Measurements from ENCODE around the gene FGF14. TPM values are rescaled to one million over a fixed set of nuclear protein-coding genes. Genes with fewer than 3 reads are reported as not detected.

The FGF14 gene
- total RNA-seq, 1 experiment from 2014 or later = 0.22 TPM

- no peak overlapping the region for H3K14ac ChIP-seq (ENCODE audit: insufficient read depth, low read length)
- no peaks in the 10 kb centered on the region for H3K79me1 ChIP-seq (ENCODE audit: insufficient read depth, low read depth, low read length, poor library complexity, severe bottlenecking)
- no peaks in the 10 kb centered on the region for H3K9me3 ChIP-seq (ENCODE audit: control insufficient read depth, low read depth, low read length)
- H2BK5ac ChIP-seq (ENCODE audit: insufficient read length, low read length) = no peak overlapping the region
- no peak overlapping the region for H4K8ac ChIP-seq (replicated peaks; ENCODE audit: insufficient read length, low read depth, low read length)
- no peak overlapping the region for H4K91ac ChIP-seq (ENCODE audit: insufficient read length, low read depth, low read length)
- no peak overlapping the region for H3K4ac ChIP-seq (ENCODE audit: low read depth, low read length)
- H3K18ac ChIP-seq (ENCODE audit: insufficient read length, low read depth, low read length) = no peak overlapping the region
- no peak overlapping the region for H3K27ac ChIP-seq (ENCODE audit: insufficient read length, low read depth, low read length)
- H2BK120ac ChIP-seq (ENCODE audit: low read depth, low read length, poor library complexity, severe bottlenecking) = no peak overlapping the region
- H3K36me3 Mint-ChIP-seq (ENCODE audit: insufficient read depth in 1 of 3, low read depth in 3 of 3) = no peaks in the 10 kb centered on the region
- H2AK5ac ChIP-seq (ENCODE audit: insufficient read length, low read length) = no peak overlapping the region
- H2BK15ac ChIP-seq (ENCODE audit: low read depth, low read length) = no peak overlapping the region
- no peak overlapping the region for H3K23ac ChIP-seq (ENCODE audit: insufficient read length, low read depth, low read length)
- peak overlapping the region; percentile 53 to 82 for H3K4me3 Mint-ChIP-seq
- peaks cover 68% of the 10 kb centered on the region for H3K27me3 Mint-ChIP-seq (ENCODE audit: low read depth)
- H3K27me3 ChIP-seq (ENCODE audit: insufficient read depth, low read length) = peaks cover 27% of the 10 kb centered on the region
- H2BK12ac ChIP-seq (ENCODE audit: insufficient read length, low read depth, low read length) = no peak overlapping the region
- no peaks in the 10 kb centered on the region for H3K9me3 Mint-ChIP-seq
- peaks cover 18% of the 10 kb centered on the region for H3K23me2 ChIP-seq (ENCODE audit: insufficient read length, low read depth, low read length, poor library complexity, severe bottlenecking)
- H4K20me1 ChIP-seq (ENCODE audit: control insufficient read depth, insufficient read depth, insufficient read length) = no peaks in the 10 kb centered on the region
- H3K4me1 ChIP-seq (ENCODE audit: insufficient read depth, low read length) = no peaks in the 10 kb centered on the region
- H4K5ac ChIP-seq (ENCODE audit: insufficient read length, low read depth, low read length) = no peak overlapping the region
- no peak overlapping the region; a peak in 1 of 7 replicates for H3K27ac Mint-ChIP-seq
- no peak overlapping the region for H2AFZ ChIP-seq (ENCODE audit: low read length)
- H3K4me1 Mint-ChIP-seq = peaks cover 23 to 28% of the 10 kb centered on the region in 2 experiments
- DNase-seq = no peak
- H2BK20ac ChIP-seq (ENCODE audit: low read depth, low read length, poor library complexity, severe bottlenecking) = no peak overlapping the region
- no peaks in the 10 kb centered on the region for H3K79me2 ChIP-seq (ENCODE audit: insufficient read depth, low read length)
- H3K56ac ChIP-seq (ENCODE audit: insufficient read length, low read depth, low read length) = no peak overlapping the region
- WGBS (ENCODE audit: extremely low coverage, insufficient read length, low lambda C conversion rate) = no CpG with 5 or more reads among the region's 13 CpGs
- no peak overlapping the region for H3T11ph ChIP-seq (ENCODE audit: low read length)
- peak overlapping the region; percentile 81 for H3K4me2 ChIP-seq (ENCODE audit: insufficient read depth, insufficient read length, low read length)
- no peak overlapping the region for H3K9ac ChIP-seq (ENCODE audit: extremely low read depth, insufficient read length, low read length)
- no peak for TF ChIP-seq CTCF (conservative IDR thresholded peaks at IDR 0.05)
These were observed 486.1 kb downstream of the FGF14 start for GRCh38 chr13:101915755-101916107.

All from H9 (cell line).